K562 (cell line): Measurements from ENCODE around the gene CUX1. TPM values are rescaled to one million over a fixed set of nuclear protein-coding genes. Genes with fewer than 3 reads are reported as not detected.
A peak's percentile ranks its signal among the peaks of the same experiment; 100 is the strongest.

Experiments
- ARHGAP35 ChIP-seq: fragments of 450-650 bp; IDR thresholded peaks from 2 replicates; pipeline ENCODE4 v1.6.1; 2018; ENCODE audit not compliant: partially characterized antibody
- DMBX1 ChIP-seq: fragments of 250-450 bp; sonication (Bioruptor Pico); IDR thresholded peaks from 2 replicates; pipeline ENCODE4 v1.8.0; 2022; ENCODE audit warnings: inconsistent platforms, mild to moderate bottlenecking, moderate library complexity, borderline replicate concordance
- FOXM1 ChIP-seq, 2 experiments: fragments of 450-650 bp in 1 of 2; sonication (generic) in 1 of 2; formaldehyde crosslinking in 1 of 2; IDR thresholded peaks; 2 replicates each; pipeline versions ENCODE4 v1.6.1 to v1.9.0; 2017 to 2022; ENCODE audit warnings: low read depth in 2 of 2, mild to moderate bottlenecking in 2 of 2, missing genetic modification reagents in 1 of 2, moderate library complexity in 1 of 2
- HNRNPK ChIP-seq: fragments of 200-400 bp; formaldehyde crosslinking; IDR thresholded peaks from one replicate; pipeline ENCODE4 v1.6.1; 2018; ENCODE audit warnings: mild to moderate bottlenecking, low read depth, low read length; ENCODE audit not compliant: poor library complexity, severe bottlenecking
- ILF3 ChIP-seq: fragments of 450-650 bp; IDR thresholded peaks from 2 replicates; pipeline ENCODE4 v1.6.1; 2018; ENCODE audit warnings: antibody characterized with exemption, mild to moderate bottlenecking, moderate library complexity, borderline replicate concordance
- MCM2 ChIP-seq: fragments of 450-650 bp; IDR thresholded peaks from 2 replicates; pipeline ENCODE4 v1.6.1; 2017; ENCODE audit warnings: low read depth, mild to moderate bottlenecking
- NFIX ChIP-seq: fragments of 250-450 bp; sonication (Bioruptor Pico); IDR thresholded peaks from 2 replicates; pipeline ENCODE4 v1.4.0; 2020; ENCODE audit warnings: low read depth, mild to moderate bottlenecking, moderate library complexity
- NKRF ChIP-seq: fragments of 450-650 bp; IDR thresholded peaks from 2 replicates; pipeline ENCODE4 v1.6.1; 2016; ENCODE audit warnings: borderline replicate concordance
- NUFIP1 ChIP-seq: fragments of 450-650 bp; IDR thresholded peaks from 2 replicates; pipeline ENCODE4 v1.6.1; 2018; ENCODE audit not compliant: partially characterized antibody
- POLR2B ChIP-seq: fragments of 450-650 bp; IDR thresholded peaks from 2 replicates; pipeline ENCODE4 v1.6.1; 2018; ENCODE audit warnings: low read depth; ENCODE audit not compliant: partially characterized antibody
- RAD21 ChIP-seq, 2 experiments: fragments of 250-450 bp in 1 of 2; fragments of 450-650 bp in 1 of 2; sonication (Bioruptor Pico) in 1 of 2; formaldehyde crosslinking in 1 of 2; IDR thresholded peaks in 1 of 2; conservative IDR thresholded peaks in 1 of 2; 2 replicates each; pipeline versions ENCODE4 v1.4.0 to v1.8.0; 2020 to 2022; ENCODE audit warnings: mild to moderate bottlenecking in 2 of 2, moderate library complexity in 1 of 2
- SUPT5H ChIP-seq: fragments of 450-650 bp; IDR thresholded peaks from 2 replicates; pipeline ENCODE4 v1.6.1; 2016
- ZNF121 ChIP-seq: sonication (generic); formaldehyde crosslinking; conservative IDR thresholded peaks from 2 replicates; pipeline ENCODE4 v1.8.0; 2022; ENCODE audit warnings: missing genetic modification reagents
- ZNF217 ChIP-seq: sonication (generic); formaldehyde crosslinking; IDR thresholded peaks from 2 replicates; pipeline ENCODE4 v1.8.0; 2022; ENCODE audit warnings: mild to moderate bottlenecking, missing genetic modification reagents
- ZNF277 ChIP-seq: fragments of 250-450 bp; sonication (Bioruptor Pico); IDR thresholded peaks from 2 replicates; pipeline ENCODE4 v1.8.0; 2022; ENCODE audit warnings: inconsistent platforms, mild to moderate bottlenecking, moderate library complexity, borderline replicate concordance
- polyA plus RNA-seq, 8 experiments: library from polyadenylated mRNA; depleted of rRNA in 4 of 8; stranded (reverse) in 5 of 8; unstranded in 3 of 8; fragments of >200 nt; fragmentation: Nextera tagmentation in 2 of 8; fragmentation: Illumina TruSeq in 1 of 8; extraction: Ambion mirVana in 2 of 8; extraction: Trizol in 1 of 8; gene quantifications; 2 replicates each; pipeline versions ENCODE4 v1.2.1 to v1.2.3, GENCODE V29; 2011 to 2014; ENCODE audit warnings: inconsistent platforms in 1 of 8, missing spikeins in 1 of 8
- total RNA-seq, 7 experiments: library from RNA; depleted of rRNA in 6 of 7; stranded (reverse); fragments of >200 nt in 6 of 7; fragmentation: Illumina TruSeq in 2 of 7; extraction: Trizol in 2 of 7; gene quantifications; 2 replicates each; pipeline versions ENCODE4 v1.2.1 to v1.2.3, GENCODE V29; 2011 to 2021; ENCODE audit warnings: low replicate concordance in 1 of 7
- TF ChIP-seq, protein P1 (sequence below): fragments of 450-650 bp; formaldehyde crosslinking; IDR thresholded peaks from 2 replicates; pipeline ENCODE4 v1.4.0; 2020; ENCODE audit warnings: mild to moderate bottlenecking, moderate library complexity
- TF ChIP-seq, protein P2 (sequence below): fragments of 450-650 bp; IDR thresholded peaks from 2 replicates; pipeline ENCODE4 v1.7.0; 2016; ENCODE audit warnings: borderline replicate concordance

The CUX1 gene
- total and polyA plus RNA-seq, 9 of the 15 experiments (the other 6 are each of a cell fraction or from before 2014, with no cell fraction given): 3.6 to 55.3 (median 25.2) TPM

- peak; percentile 77 for TF ChIP-seq FOXM1 (IDR thresholded peaks at IDR 0.05; ENCODE audit: low read depth)
- TF ChIP-seq FOXM1 (CRISPR knock-in tag; IDR thresholded peaks at IDR 0.05; ENCODE audit: low read depth): no peak
- peak; percentile 11 to 47; a peak in 3 of 4 replicates for TF ChIP-seq RAD21 (CRISPR knock-in tag; conservative IDR thresholded peaks at IDR 0.05 in 1 of 2, IDR thresholded peaks at IDR 0.05 in 1 of 2)
- TF ChIP-seq NUFIP1: no peak
- TF ChIP-seq ILF3: no peak
- TF ChIP-seq POLR2B: no peak
- TF ChIP-seq ZNF121 (CRISPR knock-in tag): no peak; the same call in 1 of the 2 replicates
- TF ChIP-seq NFIX (CRISPR knock-in tag): no peak
- no peak for TF ChIP-seq ZNF217 (CRISPR knock-in tag)
- peak; percentile 50; the same call in 1 of the 2 replicates for TF ChIP-seq DMBX1 (CRISPR knock-in tag)
- TF ChIP-seq, protein P1, sequence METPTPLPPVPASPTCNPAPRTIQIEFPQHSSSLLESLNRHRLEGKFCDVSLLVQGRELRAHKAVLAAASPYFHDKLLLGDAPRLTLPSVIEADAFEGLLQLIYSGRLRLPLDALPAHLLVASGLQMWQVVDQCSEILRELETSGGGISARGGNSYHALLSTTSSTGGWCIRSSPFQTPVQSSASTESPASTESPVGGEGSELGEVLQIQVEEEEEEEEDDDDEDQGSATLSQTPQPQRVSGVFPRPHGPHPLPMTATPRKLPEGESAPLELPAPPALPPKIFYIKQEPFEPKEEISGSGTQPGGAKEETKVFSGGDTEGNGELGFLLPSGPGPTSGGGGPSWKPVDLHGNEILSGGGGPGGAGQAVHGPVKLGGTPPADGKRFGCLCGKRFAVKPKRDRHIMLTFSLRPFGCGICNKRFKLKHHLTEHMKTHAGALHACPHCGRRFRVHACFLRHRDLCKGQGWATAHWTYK (CRISPR knock-in tag): 0 out of 2 replicates have a peak, but pooled peaks have one; percentile 34
- TF ChIP-seq, protein P2, sequence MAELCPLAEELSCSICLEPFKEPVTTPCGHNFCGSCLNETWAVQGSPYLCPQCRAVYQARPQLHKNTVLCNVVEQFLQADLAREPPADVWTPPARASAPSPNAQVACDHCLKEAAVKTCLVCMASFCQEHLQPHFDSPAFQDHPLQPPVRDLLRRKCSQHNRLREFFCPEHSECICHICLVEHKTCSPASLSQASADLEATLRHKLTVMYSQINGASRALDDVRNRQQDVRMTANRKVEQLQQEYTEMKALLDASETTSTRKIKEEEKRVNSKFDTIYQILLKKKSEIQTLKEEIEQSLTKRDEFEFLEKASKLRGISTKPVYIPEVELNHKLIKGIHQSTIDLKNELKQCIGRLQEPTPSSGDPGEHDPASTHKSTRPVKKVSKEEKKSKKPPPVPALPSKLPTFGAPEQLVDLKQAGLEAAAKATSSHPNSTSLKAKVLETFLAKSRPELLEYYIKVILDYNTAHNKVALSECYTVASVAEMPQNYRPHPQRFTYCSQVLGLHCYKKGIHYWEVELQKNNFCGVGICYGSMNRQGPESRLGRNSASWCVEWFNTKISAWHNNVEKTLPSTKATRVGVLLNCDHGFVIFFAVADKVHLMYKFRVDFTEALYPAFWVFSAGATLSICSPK: no peak
- TF ChIP-seq ZNF277 (CRISPR knock-in tag): no peak
- TF ChIP-seq MCM2: no peak
- TF ChIP-seq ARHGAP35: no peak
- no peak for TF ChIP-seq HNRNPK
- 0 out of 2 replicates have a peak, but pooled peaks have one; percentile 30 for TF ChIP-seq NKRF
- TF ChIP-seq SUPT5H: no peak
Measured at GRCh38 chr7:101882595-101883564, 65.5 kb downstream of the CUX1 start (continued).
